NT2/D1 (cell line): ENCODE results near the gene RAPGEF4.

Experiments
- DNase-seq: peaks from one replicate; pipeline ENCODE4 v3.0.0-alpha.2; 2011; ENCODE audit warnings: low read depth, low spot score
- H3K27me3 ChIP-seq: 2 replicates; pipeline ENCODE4 v1.6.0; 2011; ENCODE audit warnings: mild to moderate bottlenecking; ENCODE audit not compliant: insufficient read length, insufficient read depth
- H3K36me3 ChIP-seq: 2 replicates; pipeline ENCODE4 v1.6.1; 2011; ENCODE audit warnings: mild to moderate bottlenecking, low read length, mixed read lengths; ENCODE audit not compliant: insufficient read depth, insufficient read length
- H3K4me1 ChIP-seq: 2 replicates; pipeline ENCODE4 v1.5.1; 2011; ENCODE audit not compliant: insufficient read depth, insufficient read length
- H3K4me3 ChIP-seq: 2 replicates; pipeline ENCODE4 v1.5.1; 2011; ENCODE audit warnings: low read depth; ENCODE audit not compliant: insufficient read length
- H3K9ac ChIP-seq: 2 replicates; pipeline ENCODE4 v1.6.0; 2011; ENCODE audit warnings: low read depth; ENCODE audit not compliant: insufficient read length
- H3K9me3 ChIP-seq: 2 replicates; pipeline ENCODE4 v1.5.1; 2011; ENCODE audit warnings: mild to moderate bottlenecking, low read length; ENCODE audit not compliant: insufficient read depth
- SUZ12 ChIP-seq: IDR thresholded peaks from 2 replicates; pipeline ENCODE4 v1.6.1; 2011; ENCODE audit not compliant: insufficient read length, insufficient read depth; ENCODE audit errors: extremely low read depth
- YY1 ChIP-seq: IDR thresholded peaks from 2 replicates; pipeline ENCODE4 v1.6.1; 2011; ENCODE audit not compliant: insufficient read length, insufficient read depth
- ZNF274 ChIP-seq: IDR thresholded peaks from 2 replicates; pipeline ENCODE4 v1.6.1; 2011; ENCODE audit warnings: mild to moderate bottlenecking, low read depth, low read length

RAPGEF4 gene

DNA sequence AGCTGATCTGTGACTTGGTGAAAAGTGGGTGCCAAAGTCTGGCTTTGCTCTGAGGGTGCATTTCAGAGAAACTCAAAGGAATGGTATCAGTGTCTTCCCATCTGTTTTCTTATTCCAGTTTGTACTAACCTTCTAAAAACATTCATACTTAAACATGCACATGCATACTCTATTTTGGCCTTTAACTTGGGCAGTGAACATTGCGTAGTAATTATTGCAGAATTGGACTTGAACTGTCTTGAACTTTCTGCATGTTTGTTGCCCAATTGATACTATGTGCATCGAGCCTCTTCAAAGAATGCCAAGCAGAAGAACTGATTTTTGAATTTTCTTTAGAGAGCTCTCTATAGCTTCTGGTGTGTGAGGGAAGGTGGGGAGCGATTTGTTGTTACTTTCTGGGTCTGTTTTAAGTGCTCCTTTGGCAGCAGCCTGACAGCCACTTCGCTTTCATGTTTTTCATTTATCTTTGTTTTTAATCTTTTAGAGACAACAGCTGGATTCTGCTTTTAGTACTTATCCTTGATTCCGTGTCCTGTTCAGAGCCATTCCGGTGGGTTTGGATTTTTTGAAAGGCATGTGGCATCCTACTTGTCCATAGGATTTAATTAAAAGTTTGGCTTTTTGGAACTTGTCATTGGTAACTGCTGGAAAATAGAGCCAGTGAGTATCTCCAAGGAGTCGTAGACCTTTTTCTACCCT, 159.2 kb downstream of the RAPGEF4 start:
- no peak for TF ChIP-seq SUZ12
- no peak for TF ChIP-seq ZNF274
- TF ChIP-seq YY1, result no peak

DNA sequence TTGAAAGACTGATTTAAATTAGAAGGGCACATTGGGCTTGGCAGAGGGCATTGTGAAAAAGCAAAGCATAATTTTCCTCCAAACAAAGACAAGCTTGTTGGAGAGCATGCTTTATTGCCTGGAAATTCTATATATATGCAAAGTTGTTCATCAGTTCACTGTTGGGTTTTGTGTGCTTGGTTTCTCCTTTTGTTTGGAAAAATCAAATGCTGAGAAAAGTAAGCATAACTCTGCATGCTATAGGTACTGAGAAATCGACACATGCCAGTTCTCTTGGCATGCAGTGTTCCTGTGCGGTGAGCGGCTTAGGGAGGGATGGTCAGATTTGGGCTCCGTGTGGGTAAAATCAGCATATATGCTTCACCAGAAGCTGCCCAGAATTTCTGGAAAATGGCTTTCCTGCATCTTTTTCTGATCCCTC, 161.0 kb downstream of the RAPGEF4 start:
- TF ChIP-seq SUZ12 (no peak), ZNF274 (no peak), YY1 (no peak)
- H3K4me1 ChIP-seq, result no peaks in the 10 kb centered on the region
- H3K27me3 ChIP-seq, result peaks cover 3% of the 10 kb centered on the region
- no peak overlapping the region for H3K4me3 ChIP-seq
- no peaks in the 10 kb centered on the region for H3K9me3 ChIP-seq
- DNase-seq, result no peak
- no peaks in the 10 kb centered on the region for H3K36me3 ChIP-seq
- no peak overlapping the region for H3K9ac ChIP-seq

More for the DNA sequence above, 159.2 kb downstream of the RAPGEF4 start:
- Histone ChIP-seq H3K9ac (no peak overlapping the region), H3K27me3 (peaks cover 3% of the 10 kb centered on the region), H3K9me3 (no peaks in the 10 kb centered on the region), H3K36me3 (no peaks in the 10 kb centered on the region), H3K4me1 (no peaks in the 10 kb centered on the region), H3K4me3 (no peak overlapping the region)
- DNase-seq, result no peak

DNA sequence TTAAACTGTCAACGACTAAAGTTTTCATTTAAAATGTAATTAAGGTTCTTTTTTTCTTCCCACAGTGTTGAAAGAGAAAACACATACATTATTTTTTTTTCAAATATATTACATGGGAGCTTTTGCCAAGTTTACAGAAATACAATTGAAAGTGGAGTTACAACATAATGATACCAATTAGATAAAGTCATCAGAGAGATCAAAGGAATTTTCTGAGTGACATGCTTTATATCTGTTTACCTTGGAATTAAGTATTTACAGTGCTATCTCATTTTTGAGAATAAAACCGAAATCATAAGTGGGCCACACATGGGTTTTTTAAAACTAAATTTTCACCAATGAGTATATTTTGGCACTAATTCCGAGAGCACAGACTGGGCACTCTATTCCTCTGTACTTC, 165.2 kb downstream of the RAPGEF4 start:
- Histone ChIP-seq H3K4me1 (no peaks in the 10 kb centered on the region), H3K9me3 (no peaks in the 10 kb centered on the region), H3K9ac (no peak overlapping the region), H3K4me3 (no peak overlapping the region), H3K27me3 (peaks cover 3% of the 10 kb centered on the region), H3K36me3 (no peaks in the 10 kb centered on the region)
- TF ChIP-seq YY1, result no peak
- TF ChIP-seq SUZ12, result no peak
- no peak for TF ChIP-seq ZNF274
- DNase-seq, result no peak

DNA sequence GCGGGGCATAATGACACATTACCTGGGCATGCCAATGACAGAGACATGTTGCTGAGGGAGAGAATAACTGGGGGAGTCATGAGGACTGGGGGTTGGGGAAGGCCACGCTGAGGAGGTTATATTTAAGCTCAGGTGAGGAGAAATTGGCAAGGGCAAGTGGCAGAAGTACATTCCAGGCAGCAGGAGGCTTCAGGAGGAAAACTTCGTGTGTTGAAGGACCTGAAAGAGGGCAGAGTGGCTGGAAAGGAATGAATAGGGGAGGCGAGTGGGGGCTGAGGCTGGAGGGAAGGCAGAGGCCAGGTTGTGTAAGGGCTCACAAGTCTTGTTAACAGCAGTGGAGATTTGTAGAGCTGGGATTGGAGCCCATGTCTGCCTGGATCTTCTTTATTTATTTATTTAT, 166.3 kb downstream of the RAPGEF4 start:
- DNase-seq, result no peak
- Histone ChIP-seq H3K9me3 (no peaks in the 10 kb centered on the region), H3K4me3 (no peak overlapping the region), H3K4me1 (peaks cover 3% of the 10 kb centered on the region), H3K27me3 (peaks cover 3% of the 10 kb centered on the region), H3K36me3 (no peaks in the 10 kb centered on the region), H3K9ac (no peak overlapping the region)
- TF ChIP-seq ZNF274 (no peak), YY1 (no peak)

DNA sequence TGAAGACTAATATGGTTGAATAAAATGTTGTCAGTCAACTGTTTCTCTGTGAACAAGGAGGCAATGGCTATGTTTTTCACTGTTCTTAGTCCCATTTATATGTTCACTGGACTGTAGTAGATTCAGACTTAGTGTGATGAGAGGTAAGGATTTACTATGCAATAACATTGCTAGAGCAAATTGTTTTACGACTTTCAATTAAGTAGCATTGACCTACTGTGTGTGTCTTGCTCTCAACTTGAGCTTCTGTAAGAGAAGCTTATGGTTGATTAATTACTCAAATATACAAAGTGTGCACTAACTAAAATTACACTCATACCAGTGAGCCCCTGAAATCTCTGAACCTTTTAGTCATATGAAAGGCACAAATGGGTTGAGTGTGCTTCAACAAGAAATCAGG, 168.6 kb downstream of the RAPGEF4 start:
- H3K4me3 ChIP-seq, result no peak overlapping the region
- no peaks in the 10 kb centered on the region for H3K27me3 ChIP-seq
- no peak for TF ChIP-seq YY1
- no peak for TF ChIP-seq SUZ12
- no peak for TF ChIP-seq ZNF274
- peaks cover 3% of the 10 kb centered on the region for H3K4me1 ChIP-seq
- H3K9ac ChIP-seq, result no peak overlapping the region
- H3K9me3 ChIP-seq, result no peaks in the 10 kb centered on the region
- no peak for DNase-seq
- no peaks in the 10 kb centered on the region for H3K36me3 ChIP-seq

- no peaks in the 10 kb centered on the region for H3K36me3 ChIP-seq
- no peaks in the 10 kb centered on the region for H3K9me3 ChIP-seq
- H3K27me3 ChIP-seq, result no peaks in the 10 kb centered on the region
- H3K4me3 ChIP-seq, result no peak overlapping the region
- DNase-seq, result no peak
- no peak for TF ChIP-seq SUZ12
- TF ChIP-seq YY1, result no peak
- no peak for TF ChIP-seq ZNF274
- no peak overlapping the region for H3K9ac ChIP-seq
- H3K4me1 ChIP-seq, result peaks cover 3% of the 10 kb centered on the region
Observed at GRCh38 chr2:172905937-172906811, 170.5 kb downstream of the RAPGEF4 start.

- no peak overlapping the region for H3K9ac ChIP-seq
- TF ChIP-seq ZNF274 (no peak), SUZ12 (no peak), YY1 (no peak)
- no peaks in the 10 kb centered on the region for H3K9me3 ChIP-seq
- DNase-seq, result no peak
- peaks cover 3% of the 10 kb centered on the region for H3K4me1 ChIP-seq
- no peak overlapping the region for H3K4me3 ChIP-seq
- H3K27me3 ChIP-seq, result no peaks in the 10 kb centered on the region
- no peaks in the 10 kb centered on the region for H3K36me3 ChIP-seq
Observed at GRCh38 chr2:172908275-172908674, 172.6 kb downstream of the RAPGEF4 start.
